ENCODE data around the gene ZC3H10.

ZC3H10 gene

DNA sequence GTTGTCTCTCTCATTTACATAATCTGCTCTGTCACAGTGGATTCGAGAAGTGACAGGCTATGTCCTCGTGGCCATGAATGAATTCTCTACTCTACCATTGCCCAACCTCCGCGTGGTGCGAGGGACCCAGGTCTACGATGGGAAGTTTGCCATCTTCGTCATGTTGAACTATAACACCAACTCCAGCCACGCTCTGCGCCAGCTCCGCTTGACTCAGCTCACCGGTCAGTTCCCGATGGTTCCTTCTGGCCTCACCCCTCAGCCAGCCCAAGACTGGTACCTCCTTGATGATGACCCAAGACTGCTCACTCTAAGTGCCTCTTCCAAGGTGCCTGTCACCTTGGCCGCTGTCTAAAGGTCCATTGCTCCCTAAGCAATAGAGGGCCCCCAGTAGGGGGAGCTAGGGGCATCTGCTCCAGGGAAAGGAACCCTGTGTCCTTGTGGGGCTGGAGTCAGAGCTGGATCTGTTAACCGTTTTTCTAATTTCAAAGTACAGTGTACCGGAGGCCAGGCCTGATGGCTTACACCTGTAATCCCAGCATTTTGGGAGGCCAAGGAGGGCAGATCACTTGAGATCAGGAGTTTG lies 33.0 kb upstream of the ZC3H10 start:
- no peak overlapping the region for H3K27ac ChIP-seq (ENCODE audit: low read length, poor library complexity, severe bottlenecking)
- no peak overlapping the region for H2BK15ac ChIP-seq (ENCODE audit: low read depth, poor library complexity, severe bottlenecking)
- 90% methylated on average over 15 of the region's 15 CpGs for WGBS
- no peak overlapping the region for H3K18ac ChIP-seq (ENCODE audit: low read depth in 1 of 2, low read length in 2 of 2)
- H4K91ac ChIP-seq (ENCODE audit: low read length), result no peak overlapping the region
- no peak overlapping the region for H3K4me3 ChIP-seq (ENCODE audit: insufficient read depth in 1 of 2, low read depth in 1 of 2, low read length in 2 of 2)
- no peak overlapping the region for H4K8ac ChIP-seq (ENCODE audit: low read length)
- H3K23ac ChIP-seq (ENCODE audit: low read length in 2 of 2), result no peak overlapping the region
- no peak overlapping the region for H2BK5ac ChIP-seq (ENCODE audit: low read depth, low read length, poor library complexity, severe bottlenecking)
- no peaks in the 10 kb centered on the region for H3K9me3 ChIP-seq (ENCODE audit: control insufficient read depth, low read length)
- no peak for DNase-seq
- H3K14ac ChIP-seq (ENCODE audit: low read length in 2 of 2), result no peak overlapping the region
- H3K27me3 ChIP-seq (ENCODE audit: control insufficient read depth in 1 of 2, insufficient read depth in 1 of 2, low read length in 2 of 2), result peaks cover 29 to 37% of the 10 kb centered on the region in 2 experiments
- no peaks in the 10 kb centered on the region for H3K36me3 ChIP-seq (ENCODE audit: control insufficient read depth in 1 of 2, insufficient read depth in 2 of 2, low read depth in 1 of 2, low read length in 2 of 2)
- H3K79me1 ChIP-seq (replicated peaks; ENCODE audit: low read length, poor library complexity, severe bottlenecking), result no peaks in the 10 kb centered on the region
- H3K9ac ChIP-seq (ENCODE audit: low read length), result no peak overlapping the region
- no peak overlapping the region for H3K4me2 ChIP-seq (ENCODE audit: low read length, poor library complexity, severe bottlenecking)
- no peak overlapping the region for H2BK12ac ChIP-seq (ENCODE audit: low read length in 2 of 2)
- no peak overlapping the region for H2AK5ac ChIP-seq (ENCODE audit: low read length, severe bottlenecking)
- H2AFZ ChIP-seq (ENCODE audit: low read depth, low read length), result no peak overlapping the region
- no peak overlapping the region for H2BK120ac ChIP-seq (ENCODE audit: low read depth, low read length)
- H3K4ac ChIP-seq (ENCODE audit: low read depth in 1 of 2, low read length in 2 of 2), result no peak overlapping the region
- H3K4me1 ChIP-seq (ENCODE audit: control insufficient read depth, insufficient read depth, low read depth, low read length), result peaks cover 8% of the 10 kb centered on the region

DNA sequence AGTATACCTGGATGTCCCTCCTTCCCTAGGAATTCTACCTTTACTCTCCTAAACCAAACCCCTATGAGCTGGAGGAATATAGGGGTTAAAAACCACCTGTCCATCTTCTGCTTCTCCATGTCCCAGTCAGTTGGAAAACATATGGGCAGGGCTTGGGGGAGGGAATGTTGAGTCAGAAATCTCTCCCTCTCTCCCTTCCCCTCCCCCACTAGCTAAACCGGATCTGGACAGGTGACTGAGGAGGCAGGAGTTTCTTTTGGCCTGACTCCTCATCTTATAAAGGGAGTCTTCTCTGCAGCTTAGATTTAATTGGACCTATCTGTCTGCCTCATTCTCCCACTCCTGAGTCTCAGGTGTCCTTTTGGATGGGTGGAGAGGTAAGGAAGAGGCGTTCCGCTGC lies 32.0 kb upstream of the ZC3H10 start:
- DNase-seq, result no peak
- H3K27me3 ChIP-seq (ENCODE audit: control insufficient read depth in 1 of 2, insufficient read depth in 1 of 2, low read length in 2 of 2), result peaks cover 21 to 27% of the 10 kb centered on the region in 2 experiments
- no peaks in the 10 kb centered on the region for H3K36me3 ChIP-seq (ENCODE audit: control insufficient read depth in 1 of 2, insufficient read depth in 2 of 2, low read depth in 1 of 2, low read length in 2 of 2)
- no peaks in the 10 kb centered on the region for H3K9me3 ChIP-seq (ENCODE audit: control insufficient read depth, low read length)
- no peak overlapping the region for H3K4me2 ChIP-seq (ENCODE audit: low read length, poor library complexity, severe bottlenecking)
- H3K79me1 ChIP-seq (replicated peaks; ENCODE audit: low read length, poor library complexity, severe bottlenecking), result no peaks in the 10 kb centered on the region
- no peak overlapping the region for H4K8ac ChIP-seq (ENCODE audit: low read length)
- H2AFZ ChIP-seq (ENCODE audit: low read depth, low read length), result no peak overlapping the region
- WGBS, result no CpG with 5 or more reads among the region's 3 CpGs
- no peak overlapping the region for H4K91ac ChIP-seq (ENCODE audit: low read length)
- H3K4me3 ChIP-seq (ENCODE audit: insufficient read depth in 1 of 2, low read depth in 1 of 2, low read length in 2 of 2), result no peak overlapping the region
- H3K4ac ChIP-seq (ENCODE audit: low read depth in 1 of 2, low read length in 2 of 2), result no peak overlapping the region
- H3K14ac ChIP-seq (ENCODE audit: low read length in 2 of 2), result no peak overlapping the region
- no peak overlapping the region for H2AK5ac ChIP-seq (ENCODE audit: low read length, severe bottlenecking)
- no peak overlapping the region for H2BK120ac ChIP-seq (ENCODE audit: low read depth, low read length)
- H3K18ac ChIP-seq (ENCODE audit: low read depth in 1 of 2, low read length in 2 of 2), result no peak overlapping the region
- H2BK5ac ChIP-seq (ENCODE audit: low read depth, low read length, poor library complexity, severe bottlenecking), result no peak overlapping the region
- no peak overlapping the region for H3K23ac ChIP-seq (ENCODE audit: low read length in 2 of 2)
- no peak overlapping the region for H3K9ac ChIP-seq (ENCODE audit: low read length)
- H3K4me1 ChIP-seq (ENCODE audit: control insufficient read depth, insufficient read depth, low read depth, low read length), result no peaks in the 10 kb centered on the region
- H2BK15ac ChIP-seq (ENCODE audit: low read depth, poor library complexity, severe bottlenecking), result no peak overlapping the region
- H2BK12ac ChIP-seq (ENCODE audit: low read length in 2 of 2), result no peak overlapping the region
- no peak overlapping the region for H3K27ac ChIP-seq (ENCODE audit: low read length, poor library complexity, severe bottlenecking)

DNA sequence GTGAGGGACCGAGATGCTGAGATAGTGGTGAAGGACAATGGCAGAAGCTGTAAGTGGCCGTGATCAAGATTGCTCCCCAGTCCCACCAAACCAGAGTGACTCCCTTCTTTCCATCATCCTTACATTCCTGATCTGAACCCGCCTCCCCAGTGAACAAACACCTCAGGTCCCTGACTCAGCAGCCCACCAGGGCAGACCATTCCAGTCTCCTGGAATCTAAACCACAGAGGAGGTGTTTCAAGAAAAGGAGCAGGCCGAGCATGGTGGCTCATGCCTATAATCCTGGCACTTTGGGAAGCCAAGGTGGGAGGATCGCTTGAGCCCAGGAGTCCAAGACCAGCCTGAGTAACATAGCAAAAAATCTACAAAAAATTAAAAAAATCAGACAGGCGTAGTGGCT lies 31.5 kb upstream of the ZC3H10 start:
- H4K91ac ChIP-seq (ENCODE audit: low read length), result no peak overlapping the region
- H3K23ac ChIP-seq (ENCODE audit: low read length in 2 of 2), result no peak overlapping the region
- no peak overlapping the region for H3K18ac ChIP-seq (ENCODE audit: low read depth in 1 of 2, low read length in 2 of 2)
- no peaks in the 10 kb centered on the region for H3K9me3 ChIP-seq (ENCODE audit: control insufficient read depth, low read length)
- H2AFZ ChIP-seq (ENCODE audit: low read depth, low read length), result no peak overlapping the region
- no peak overlapping the region for H2BK12ac ChIP-seq (ENCODE audit: low read length in 2 of 2)
- no peak overlapping the region for H3K4me3 ChIP-seq (ENCODE audit: insufficient read depth in 1 of 2, low read depth in 1 of 2, low read length in 2 of 2)
- H2BK15ac ChIP-seq (ENCODE audit: low read depth, poor library complexity, severe bottlenecking), result no peak overlapping the region
- H3K4me1 ChIP-seq (ENCODE audit: control insufficient read depth, insufficient read depth, low read depth, low read length), result no peaks in the 10 kb centered on the region
- WGBS, result 92% methylated on average over 6 of the region's 6 CpGs
- no peak overlapping the region for H3K4me2 ChIP-seq (ENCODE audit: low read length, poor library complexity, severe bottlenecking)
- H3K9ac ChIP-seq (ENCODE audit: low read length), result no peak overlapping the region
- H3K27ac ChIP-seq (ENCODE audit: low read length, poor library complexity, severe bottlenecking), result no peak overlapping the region
- H3K4ac ChIP-seq (ENCODE audit: low read depth in 1 of 2, low read length in 2 of 2), result no peak overlapping the region
- H3K14ac ChIP-seq (ENCODE audit: low read length in 2 of 2), result no peak overlapping the region
- H3K27me3 ChIP-seq (ENCODE audit: control insufficient read depth in 1 of 2, insufficient read depth in 1 of 2, low read length in 2 of 2), result peaks cover 21 to 22% of the 10 kb centered on the region in 2 experiments
- no peak overlapping the region for H2AK5ac ChIP-seq (ENCODE audit: low read length, severe bottlenecking)
- H2BK5ac ChIP-seq (ENCODE audit: low read depth, low read length, poor library complexity, severe bottlenecking), result no peak overlapping the region
- H4K8ac ChIP-seq (ENCODE audit: low read length), result no peak overlapping the region
- H3K36me3 ChIP-seq (ENCODE audit: control insufficient read depth in 1 of 2, insufficient read depth in 2 of 2, low read depth in 1 of 2, low read length in 2 of 2), result no peaks in the 10 kb centered on the region
- no peak for DNase-seq
- H3K79me1 ChIP-seq (replicated peaks; ENCODE audit: low read length, poor library complexity, severe bottlenecking), result no peaks in the 10 kb centered on the region
- no peak overlapping the region for H2BK120ac ChIP-seq (ENCODE audit: low read depth, low read length)

- H3K9ac ChIP-seq (ENCODE audit: low read length), result no peak overlapping the region
- no peak overlapping the region for H3K14ac ChIP-seq (ENCODE audit: low read length in 2 of 2)
- no peak overlapping the region for H3K18ac ChIP-seq (ENCODE audit: low read depth in 1 of 2, low read length in 2 of 2)
- no peak overlapping the region for H3K27ac ChIP-seq (ENCODE audit: low read length, poor library complexity, severe bottlenecking)
- H3K79me1 ChIP-seq (replicated peaks; ENCODE audit: low read length, poor library complexity, severe bottlenecking), result no peaks in the 10 kb centered on the region
- H3K9me3 ChIP-seq (ENCODE audit: control insufficient read depth, low read length), result no peaks in the 10 kb centered on the region
- no peak overlapping the region for H3K4ac ChIP-seq (ENCODE audit: low read depth in 1 of 2, low read length in 2 of 2)
- no peak for DNase-seq
- H2BK5ac ChIP-seq (ENCODE audit: low read depth, low read length, poor library complexity, severe bottlenecking), result no peak overlapping the region
- H3K4me1 ChIP-seq (ENCODE audit: control insufficient read depth, insufficient read depth, low read depth, low read length), result no peaks in the 10 kb centered on the region
- H3K23ac ChIP-seq (ENCODE audit: low read length in 2 of 2), result no peak overlapping the region
- H3K4me2 ChIP-seq (ENCODE audit: low read length, poor library complexity, severe bottlenecking), result no peak overlapping the region
- H3K27me3 ChIP-seq (ENCODE audit: control insufficient read depth in 1 of 2, insufficient read depth in 1 of 2, low read length in 2 of 2), result peaks cover 16 to 18% of the 10 kb centered on the region in 2 experiments
- H3K36me3 ChIP-seq (ENCODE audit: control insufficient read depth in 1 of 2, insufficient read depth in 2 of 2, low read depth in 1 of 2, low read length in 2 of 2), result no peaks in the 10 kb centered on the region
- H4K8ac ChIP-seq (ENCODE audit: low read length), result no peak overlapping the region
- no peak overlapping the region for H3K4me3 ChIP-seq (ENCODE audit: insufficient read depth in 1 of 2, low read depth in 1 of 2, low read length in 2 of 2)
- H2BK120ac ChIP-seq (ENCODE audit: low read depth, low read length), result no peak overlapping the region
- WGBS, result 94% methylated on average over 6 of the region's 6 CpGs
- H2BK12ac ChIP-seq (ENCODE audit: low read length in 2 of 2), result no peak overlapping the region
- no peak overlapping the region for H2AK5ac ChIP-seq (ENCODE audit: low read length, severe bottlenecking)
- H2AFZ ChIP-seq (ENCODE audit: low read depth, low read length), result no peak overlapping the region
- H2BK15ac ChIP-seq (ENCODE audit: low read depth, poor library complexity, severe bottlenecking), result no peak overlapping the region
- H4K91ac ChIP-seq (ENCODE audit: low read length), result no peak overlapping the region
Observed at GRCh38 chr12:56087220-56087619, 30.8 kb upstream of the ZC3H10 start.
